ENCODE measurements around the gene CCDC13.

DNA sequence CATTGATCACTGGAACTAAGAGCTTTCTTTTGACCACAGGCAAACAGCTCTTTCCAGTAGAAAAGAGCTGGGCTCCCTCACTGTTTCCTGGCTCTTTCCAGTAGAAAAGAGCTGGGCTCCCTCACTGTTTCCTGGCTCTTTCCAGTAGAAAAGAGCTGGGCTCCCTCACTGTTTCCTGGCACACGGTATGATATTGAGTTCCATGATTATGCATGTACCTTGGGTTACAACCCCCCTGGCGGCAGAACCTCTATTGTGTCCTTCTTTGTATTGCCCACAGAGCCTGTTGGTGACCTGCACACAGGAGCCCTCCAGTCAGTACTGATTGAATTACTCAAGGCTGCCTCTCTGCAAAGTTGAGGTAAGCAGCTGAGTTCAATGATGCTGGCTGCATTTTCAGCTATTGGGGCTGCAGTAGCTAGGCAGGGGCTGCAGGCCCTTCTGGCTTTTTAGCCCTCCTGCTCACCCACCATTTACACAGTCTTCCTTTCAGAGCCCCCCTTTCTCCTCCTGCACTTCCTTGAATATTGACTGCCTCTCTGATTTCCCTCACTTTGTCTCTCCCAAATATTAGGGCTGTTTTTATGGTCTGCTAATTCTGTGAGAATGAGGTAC, 46.4 kb upstream of the CCDC13 start:
- TF ChIP-seq, protein P1, sequence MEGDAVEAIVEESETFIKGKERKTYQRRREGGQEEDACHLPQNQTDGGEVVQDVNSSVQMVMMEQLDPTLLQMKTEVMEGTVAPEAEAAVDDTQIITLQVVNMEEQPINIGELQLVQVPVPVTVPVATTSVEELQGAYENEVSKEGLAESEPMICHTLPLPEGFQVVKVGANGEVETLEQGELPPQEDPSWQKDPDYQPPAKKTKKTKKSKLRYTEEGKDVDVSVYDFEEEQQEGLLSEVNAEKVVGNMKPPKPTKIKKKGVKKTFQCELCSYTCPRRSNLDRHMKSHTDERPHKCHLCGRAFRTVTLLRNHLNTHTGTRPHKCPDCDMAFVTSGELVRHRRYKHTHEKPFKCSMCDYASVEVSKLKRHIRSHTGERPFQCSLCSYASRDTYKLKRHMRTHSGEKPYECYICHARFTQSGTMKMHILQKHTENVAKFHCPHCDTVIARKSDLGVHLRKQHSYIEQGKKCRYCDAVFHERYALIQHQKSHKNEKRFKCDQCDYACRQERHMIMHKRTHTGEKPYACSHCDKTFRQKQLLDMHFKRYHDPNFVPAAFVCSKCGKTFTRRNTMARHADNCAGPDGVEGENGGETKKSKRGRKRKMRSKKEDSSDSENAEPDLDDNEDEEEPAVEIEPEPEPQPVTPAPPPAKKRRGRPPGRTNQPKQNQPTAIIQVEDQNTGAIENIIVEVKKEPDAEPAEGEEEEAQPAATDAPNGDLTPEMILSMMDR (conservative IDR thresholded peaks at IDR 0.05; ENCODE audit: low read depth in 2 of 2): no peak; a peak in 1 of 4 replicates
- TF ChIP-seq EZH2 (IDR thresholded peaks at IDR 0.05; ENCODE audit: low read depth, unreplicated experiment): no peak
- TF ChIP-seq ZNF114 (CRISPR knock-in tag; IDR thresholded peaks at IDR 0.05): no peak
- TF ChIP-seq POLR2AphosphoS5 (IDR thresholded peaks at IDR 0.05; ENCODE audit: low read depth): no peak
- TF ChIP-seq, protein P2, sequence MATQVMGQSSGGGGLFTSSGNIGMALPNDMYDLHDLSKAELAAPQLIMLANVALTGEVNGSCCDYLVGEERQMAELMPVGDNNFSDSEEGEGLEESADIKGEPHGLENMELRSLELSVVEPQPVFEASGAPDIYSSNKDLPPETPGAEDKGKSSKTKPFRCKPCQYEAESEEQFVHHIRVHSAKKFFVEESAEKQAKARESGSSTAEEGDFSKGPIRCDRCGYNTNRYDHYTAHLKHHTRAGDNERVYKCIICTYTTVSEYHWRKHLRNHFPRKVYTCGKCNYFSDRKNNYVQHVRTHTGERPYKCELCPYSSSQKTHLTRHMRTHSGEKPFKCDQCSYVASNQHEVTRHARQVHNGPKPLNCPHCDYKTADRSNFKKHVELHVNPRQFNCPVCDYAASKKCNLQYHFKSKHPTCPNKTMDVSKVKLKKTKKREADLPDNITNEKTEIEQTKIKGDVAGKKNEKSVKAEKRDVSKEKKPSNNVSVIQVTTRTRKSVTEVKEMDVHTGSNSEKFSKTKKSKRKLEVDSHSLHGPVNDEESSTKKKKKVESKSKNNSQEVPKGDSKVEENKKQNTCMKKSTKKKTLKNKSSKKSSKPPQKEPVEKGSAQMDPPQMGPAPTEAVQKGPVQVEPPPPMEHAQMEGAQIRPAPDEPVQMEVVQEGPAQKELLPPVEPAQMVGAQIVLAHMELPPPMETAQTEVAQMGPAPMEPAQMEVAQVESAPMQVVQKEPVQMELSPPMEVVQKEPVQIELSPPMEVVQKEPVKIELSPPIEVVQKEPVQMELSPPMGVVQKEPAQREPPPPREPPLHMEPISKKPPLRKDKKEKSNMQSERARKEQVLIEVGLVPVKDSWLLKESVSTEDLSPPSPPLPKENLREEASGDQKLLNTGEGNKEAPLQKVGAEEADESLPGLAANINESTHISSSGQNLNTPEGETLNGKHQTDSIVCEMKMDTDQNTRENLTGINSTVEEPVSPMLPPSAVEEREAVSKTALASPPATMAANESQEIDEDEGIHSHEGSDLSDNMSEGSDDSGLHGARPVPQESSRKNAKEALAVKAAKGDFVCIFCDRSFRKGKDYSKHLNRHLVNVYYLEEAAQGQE (IDR thresholded peaks at IDR 0.05; ENCODE audit: unreplicated experiment): no peak
- TF ChIP-seq EZH2phosphoT487 (IDR thresholded peaks at IDR 0.05; ENCODE audit: unreplicated experiment): no peak
- no peak for TF ChIP-seq JUNB (IDR thresholded peaks at IDR 0.05; ENCODE audit: unreplicated experiment)
- TF ChIP-seq CREB1 (CRISPR knock-in tag; IDR thresholded peaks at IDR 0.05; ENCODE audit: low read depth): no peak
